ENCODE data around the gene HAL. TPM values are rescaled to one million over a fixed set of nuclear protein-coding genes. Genes with fewer than 3 reads are reported as not detected.
A peak's percentile ranks its signal among the peaks of the same experiment; 100 is the strongest.

HAL gene
- total RNA-seq, 4 donors from 2014 or later, result 1.3 to 1.9 TPM; not detected in 2

GRCh38 chr12:95998611-95999286, 2.6 kb upstream of the HAL start:
- intact Hi-C loops (cut with DNase I), result loop anchor here (10.0 kb wide), 1 partner anchor 84 kb away; no protein-coding TSS in a partner anchor
- H3K27me3 ChIP-seq, result no peaks in the 10 kb centered on the region
- no peak overlapping the region for H3K4me3 ChIP-seq (replicated peaks in 1 of 3)
- H3K27ac ChIP-seq, result no peak overlapping the region
- DNase-seq, result peak; percentile 36 to 45
- H3K9me3 ChIP-seq, result no peaks in the 10 kb centered on the region
- TF ChIP-seq, protein P1, sequence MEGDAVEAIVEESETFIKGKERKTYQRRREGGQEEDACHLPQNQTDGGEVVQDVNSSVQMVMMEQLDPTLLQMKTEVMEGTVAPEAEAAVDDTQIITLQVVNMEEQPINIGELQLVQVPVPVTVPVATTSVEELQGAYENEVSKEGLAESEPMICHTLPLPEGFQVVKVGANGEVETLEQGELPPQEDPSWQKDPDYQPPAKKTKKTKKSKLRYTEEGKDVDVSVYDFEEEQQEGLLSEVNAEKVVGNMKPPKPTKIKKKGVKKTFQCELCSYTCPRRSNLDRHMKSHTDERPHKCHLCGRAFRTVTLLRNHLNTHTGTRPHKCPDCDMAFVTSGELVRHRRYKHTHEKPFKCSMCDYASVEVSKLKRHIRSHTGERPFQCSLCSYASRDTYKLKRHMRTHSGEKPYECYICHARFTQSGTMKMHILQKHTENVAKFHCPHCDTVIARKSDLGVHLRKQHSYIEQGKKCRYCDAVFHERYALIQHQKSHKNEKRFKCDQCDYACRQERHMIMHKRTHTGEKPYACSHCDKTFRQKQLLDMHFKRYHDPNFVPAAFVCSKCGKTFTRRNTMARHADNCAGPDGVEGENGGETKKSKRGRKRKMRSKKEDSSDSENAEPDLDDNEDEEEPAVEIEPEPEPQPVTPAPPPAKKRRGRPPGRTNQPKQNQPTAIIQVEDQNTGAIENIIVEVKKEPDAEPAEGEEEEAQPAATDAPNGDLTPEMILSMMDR (IDR thresholded peaks at IDR 0.05), result peak in 5 of 6 experiments; percentile 36 to 76 (median 65)
- TF ChIP-seq POLR2A (IDR thresholded peaks at IDR 0.05), result no peak
- H3K4me1 ChIP-seq, result no peaks in the 10 kb centered on the region
- WGBS, 2 donors, result 23 to 25% methylated on average over 7 of the region's 7 CpGs
- peaks cover 10 to 13% of the 10 kb centered on the region in 2 donors for H3K36me3 ChIP-seq

- H3K27me3 ChIP-seq, result no peaks in the 10 kb centered on the region
- no peaks in the 10 kb centered on the region for H3K9me3 ChIP-seq
- H3K36me3 ChIP-seq, result peaks cover 7% of the 10 kb centered on the region in 2 donors
- TF ChIP-seq POLR2A (IDR thresholded peaks at IDR 0.05), result no peak
- TF ChIP-seq, protein P1 (IDR thresholded peaks at IDR 0.05), result no peak
- intact Hi-C loops (cut with DNase I), result loop anchor here (10.0 kb wide), 1 partner anchor 83 kb away; no protein-coding TSS in a partner anchor
- no peaks in the 10 kb centered on the region for H3K4me1 ChIP-seq
- H3K4me3 ChIP-seq (replicated peaks in 1 of 3), result no peak overlapping the region
- 80 to 90% methylated on average over 5 of the region's 5 CpGs for WGBS, 2 donors
- DNase-seq, result no peak
- H3K27ac ChIP-seq, result no peak overlapping the region
Observed at GRCh38 chr12:95997911-95998510, 1.9 kb upstream of the HAL start.

GRCh38 chr12:95997276-95997675, 1.1 kb upstream of the HAL start:
- no peaks in the 10 kb centered on the region for H3K9me3 ChIP-seq
- peaks cover 0 to 4% of the 10 kb centered on the region in 2 donors for H3K36me3 ChIP-seq
- WGBS, 2 donors, result 81 to 87% methylated on average over 3 of the region's 3 CpGs
- no peak overlapping the region for H3K4me3 ChIP-seq (replicated peaks in 1 of 3)
- H3K27ac ChIP-seq, result no peak overlapping the region
- TF ChIP-seq, protein P1 (IDR thresholded peaks at IDR 0.05), result no peak
- no peak for TF ChIP-seq POLR2A (IDR thresholded peaks at IDR 0.05)
- DNase-seq, result no peak
- H3K4me1 ChIP-seq, result no peaks in the 10 kb centered on the region
- no peaks in the 10 kb centered on the region for H3K27me3 ChIP-seq
- intact Hi-C loops (cut with DNase I), result loop anchor here (10.0 kb wide), 1 partner anchor 82 kb away; no protein-coding TSS in a partner anchor

DNA sequence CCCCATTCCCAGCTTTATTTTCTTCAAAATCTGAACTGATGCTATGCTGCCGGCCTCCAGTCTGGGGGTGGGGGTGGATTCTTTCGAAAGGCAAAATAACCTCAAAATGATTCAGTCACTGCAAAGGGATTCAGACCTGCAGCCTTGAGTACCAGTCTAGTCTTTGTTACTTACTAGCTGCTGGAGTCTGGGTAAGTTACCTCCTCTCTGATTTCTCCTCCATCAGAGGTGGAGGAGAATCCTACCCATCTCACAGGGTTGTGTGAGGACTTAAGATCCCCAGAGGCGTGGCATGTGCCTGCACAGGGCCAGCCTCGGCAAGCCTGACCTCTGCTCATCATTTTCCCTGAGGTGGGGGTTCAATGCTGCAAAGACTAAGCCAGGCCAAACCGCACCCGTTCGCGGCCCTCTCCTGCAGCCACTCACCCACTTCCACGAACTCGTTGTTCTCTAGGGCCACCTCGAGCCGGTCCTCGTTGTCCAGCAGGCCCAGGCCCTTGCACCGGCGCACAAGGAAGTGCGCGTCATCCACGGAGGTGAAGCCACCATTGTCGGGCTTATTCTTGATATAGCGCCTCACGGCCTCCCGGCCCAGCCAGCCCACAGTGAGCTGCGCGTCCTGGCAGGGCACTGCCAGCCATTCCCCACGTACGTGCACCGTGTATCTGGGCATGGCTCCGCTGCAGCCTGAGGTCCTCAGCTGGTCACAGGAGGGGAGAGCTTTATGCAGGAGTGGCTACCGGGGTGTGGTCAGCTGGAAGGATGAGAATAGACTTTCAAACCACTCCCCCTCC, 709 bp downstream of the HAL start:
- no peaks in the 10 kb centered on the region for H3K27me3 ChIP-seq
- intact Hi-C loops (cut with DNase I), result loop anchor here (10.0 kb wide), 1 partner anchor 81 kb away; no protein-coding TSS in a partner anchor
- no peak overlapping the region for H3K27ac ChIP-seq
- H3K9me3 ChIP-seq, result no peaks in the 10 kb centered on the region
- H3K4me1 ChIP-seq, result no peaks in the 10 kb centered on the region
- H3K4me3 ChIP-seq (replicated peaks in 1 of 3), result no peak overlapping the region
- no peak for TF ChIP-seq POLR2A (IDR thresholded peaks at IDR 0.05)
- TF ChIP-seq, protein P1 (IDR thresholded peaks at IDR 0.05), result no peak
- peaks cover 0 to 4% of the 10 kb centered on the region in 2 donors for H3K36me3 ChIP-seq
- WGBS, 2 donors, result 92 to 93% methylated on average over 23 to 29 of the region's 29 CpGs
- DNase-seq, result no peak
